ENCODE results near the gene SDHB. TPM values are rescaled to one million over a fixed set of nuclear protein-coding genes. Genes with fewer than 3 reads are reported as not detected.

SDHB gene
- total RNA-seq, 4 donors from 2014 or later = 79.6 to 130 (median 86.3) TPM

GRCh38 chr1:16976966-16977365 is 76.9 kb downstream of the SDHB start:
- peaks cover 0 to 18% of the 10 kb centered on the region in 2 donors for H3K27me3 ChIP-seq
- no peaks in the 10 kb centered on the region for H3K9me3 ChIP-seq
- no peak for TF ChIP-seq CTCF (IDR thresholded peaks at IDR 0.05)
- no peak for TF ChIP-seq EP300 (IDR thresholded peaks at IDR 0.05)
- no peak for TF ChIP-seq POLR2A (IDR thresholded peaks at IDR 0.05)
- no peaks in the 10 kb centered on the region for H3K36me3 ChIP-seq
- WGBS, 2 donors = 68 to 72% methylated on average over 13 to 16 of the region's 16 CpGs
- DNase-seq (ENCODE audit: low spot score in 2 of 2) = no peak
- peaks cover 0 to 48% (median 4%) of the 10 kb centered on the region in 4 donors for H3K4me1 ChIP-seq
- no peak overlapping the region for H3K4me3 ChIP-seq
- peak overlapping the region in 1 of 4 donors; percentile 10 for H3K27ac ChIP-seq

- peaks cover 0 to 57% (median 4%) of the 10 kb centered on the region in 4 donors for H3K4me1 ChIP-seq
- H3K27me3 ChIP-seq = peaks cover 0 to 13% of the 10 kb centered on the region in 2 donors
- H3K27ac ChIP-seq = peak overlapping the region in 1 of 4 donors; percentile 24
- H3K36me3 ChIP-seq = peaks cover 0 to 11% (median 0%) of the 10 kb centered on the region in 3 donors
- WGBS, 2 donors = 74 to 90% methylated on average over 14 of the region's 14 CpGs
- H3K9me3 ChIP-seq = no peaks in the 10 kb centered on the region
- TF ChIP-seq CTCF (IDR thresholded peaks at IDR 0.05) = no peak
- TF ChIP-seq POLR2A (IDR thresholded peaks at IDR 0.05) = no peak
- no peak for TF ChIP-seq EP300 (IDR thresholded peaks at IDR 0.05)
- H3K4me3 ChIP-seq = no peak overlapping the region
- no peak for DNase-seq (ENCODE audit: low spot score in 2 of 2)
These were observed 78.0 kb downstream of the SDHB start for GRCh38 chr1:16975838-16976237.

- H3K4me1 ChIP-seq = peaks cover 0 to 52% (median 4%) of the 10 kb centered on the region in 4 donors
These were observed 78.6 kb downstream of the SDHB start for GRCh38 chr1:16975211-16975610.

GRCh38 chr1:16973215-16973614 is 80.6 kb downstream of the SDHB start:
- H3K4me3 ChIP-seq = no peak overlapping the region
- H3K27ac ChIP-seq = no peak overlapping the region
- H3K36me3 ChIP-seq = peaks cover 0 to 37% (median 0%) of the 10 kb centered on the region in 3 donors
- DNase-seq (ENCODE audit: low spot score in 2 of 2) = no peak
- TF ChIP-seq POLR2A (IDR thresholded peaks at IDR 0.05) = no peak
- 78 to 80% methylated on average over 7 to 9 of the region's 9 CpGs for WGBS, 2 donors
- no peaks in the 10 kb centered on the region for H3K9me3 ChIP-seq
- peaks cover 0 to 32% (median 0%) of the 10 kb centered on the region in 4 donors for H3K4me1 ChIP-seq
- H3K27me3 ChIP-seq = no peaks in the 10 kb centered on the region

More at GRCh38 chr1:16975211-16975610, 78.6 kb downstream of the SDHB start:
- H3K9me3 ChIP-seq = no peaks in the 10 kb centered on the region
- peaks cover 0 to 8% of the 10 kb centered on the region in 2 donors for H3K27me3 ChIP-seq
- H3K27ac ChIP-seq = peak overlapping the region in 1 of 4 donors; percentile 24
- TF ChIP-seq EP300 (IDR thresholded peaks at IDR 0.05) (no peak), POLR2A (IDR thresholded peaks at IDR 0.05) (no peak), CTCF (IDR thresholded peaks at IDR 0.05) (no peak)
- H3K36me3 ChIP-seq = peaks cover 0 to 17% (median 0%) of the 10 kb centered on the region in 3 donors
- DNase-seq (ENCODE audit: low spot score in 2 of 2) = no peak
- WGBS, 2 donors = 61 to 68% methylated on average over 14 of the region's 14 CpGs
- H3K4me3 ChIP-seq = no peak overlapping the region

GRCh38 chr1:16972189-16972895 is 81.5 kb downstream of the SDHB start:
- 71 to 73% methylated on average over 10 to 11 of the region's 11 CpGs for WGBS, 2 donors
- peak overlapping the region in 3 of 4 donors; percentile 39 to 54 (median 40) for H3K27ac ChIP-seq
- DNase-seq (ENCODE audit: low spot score in 2 of 2) = no peak

More at GRCh38 chr1:16972189-16972895, 81.5 kb downstream of the SDHB start:
- H3K4me1 ChIP-seq = peaks cover 0 to 34% (median 0%) of the 10 kb centered on the region in 4 donors
- no peaks in the 10 kb centered on the region for H3K27me3 ChIP-seq
- H3K4me3 ChIP-seq = no peak overlapping the region
- no peaks in the 10 kb centered on the region for H3K9me3 ChIP-seq
- peaks cover 0 to 46% (median 0%) of the 10 kb centered on the region in 3 donors for H3K36me3 ChIP-seq
- TF ChIP-seq EP300 (IDR thresholded peaks at IDR 0.05) (no peak), CTCF (IDR thresholded peaks at IDR 0.05) (no peak), POLR2A (IDR thresholded peaks at IDR 0.05) (no peak)

Measured in tibial nerve (tissue), 4 donors.